ENCODE measurements around the gene MAG.

The MAG gene

DNA sequence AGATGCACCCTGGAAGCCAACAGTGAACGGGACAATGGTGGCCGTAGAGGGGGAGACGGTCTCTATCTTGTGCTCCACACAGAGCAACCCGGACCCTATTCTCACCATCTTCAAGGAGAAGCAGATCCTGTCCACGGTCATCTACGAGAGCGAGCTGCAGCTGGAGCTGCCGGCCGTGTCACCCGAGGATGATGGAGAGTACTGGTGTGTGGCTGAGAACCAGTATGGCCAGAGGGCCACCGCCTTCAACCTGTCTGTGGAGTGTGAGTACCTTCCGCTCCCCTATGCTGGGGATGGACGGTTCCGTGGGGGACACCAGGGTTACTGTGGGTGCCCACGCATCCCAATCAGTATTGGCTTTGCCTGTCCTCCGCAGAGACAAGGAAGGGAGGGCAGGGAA lies 10.5 kb downstream of the MAG start:
- peaks cover 7% of the 10 kb centered on the region for H3K4me1 ChIP-seq (ENCODE audit: insufficient read depth, low read length, severe bottlenecking)
- no peaks in the 10 kb centered on the region for H3K27me3 ChIP-seq (ENCODE audit: insufficient read depth, low read length)
- no peaks in the 10 kb centered on the region for H4K20me1 ChIP-seq (ENCODE audit: insufficient read depth, low read length)
- H2AFZ ChIP-seq (ENCODE audit: low read length) = no peak overlapping the region
- no peaks in the 10 kb centered on the region for H3K79me2 ChIP-seq (ENCODE audit: insufficient read depth, low read length)
- H3K4me3 ChIP-seq (ENCODE audit: low read depth, low read length, poor library complexity, severe bottlenecking) = no peak overlapping the region
- no peak overlapping the region for H3K27ac ChIP-seq (ENCODE audit: low read depth, low read length, poor library complexity, severe bottlenecking)
- H3K9me3 ChIP-seq (ENCODE audit: low read length) = no peaks in the 10 kb centered on the region
- no peaks in the 10 kb centered on the region for H3K36me3 ChIP-seq (ENCODE audit: insufficient read depth, low read length)
- TF ChIP-seq, protein P1, sequence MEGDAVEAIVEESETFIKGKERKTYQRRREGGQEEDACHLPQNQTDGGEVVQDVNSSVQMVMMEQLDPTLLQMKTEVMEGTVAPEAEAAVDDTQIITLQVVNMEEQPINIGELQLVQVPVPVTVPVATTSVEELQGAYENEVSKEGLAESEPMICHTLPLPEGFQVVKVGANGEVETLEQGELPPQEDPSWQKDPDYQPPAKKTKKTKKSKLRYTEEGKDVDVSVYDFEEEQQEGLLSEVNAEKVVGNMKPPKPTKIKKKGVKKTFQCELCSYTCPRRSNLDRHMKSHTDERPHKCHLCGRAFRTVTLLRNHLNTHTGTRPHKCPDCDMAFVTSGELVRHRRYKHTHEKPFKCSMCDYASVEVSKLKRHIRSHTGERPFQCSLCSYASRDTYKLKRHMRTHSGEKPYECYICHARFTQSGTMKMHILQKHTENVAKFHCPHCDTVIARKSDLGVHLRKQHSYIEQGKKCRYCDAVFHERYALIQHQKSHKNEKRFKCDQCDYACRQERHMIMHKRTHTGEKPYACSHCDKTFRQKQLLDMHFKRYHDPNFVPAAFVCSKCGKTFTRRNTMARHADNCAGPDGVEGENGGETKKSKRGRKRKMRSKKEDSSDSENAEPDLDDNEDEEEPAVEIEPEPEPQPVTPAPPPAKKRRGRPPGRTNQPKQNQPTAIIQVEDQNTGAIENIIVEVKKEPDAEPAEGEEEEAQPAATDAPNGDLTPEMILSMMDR (IDR thresholded peaks at IDR 0.05; ENCODE audit: low read length) = no peak
- TF ChIP-seq EZH2 (IDR thresholded peaks at IDR 0.05; ENCODE audit: borderline replicate concordance, low read length) = no peak
- H3K4me2 ChIP-seq (ENCODE audit: low read length) = no peak overlapping the region
- H3K9me2 ChIP-seq (ENCODE audit: low read depth, low read length) = no peaks in the 10 kb centered on the region
- peaks cover 3% of the 10 kb centered on the region; the same call in 1 of the 2 replicates for H3F3A ChIP-seq (ENCODE audit: insufficient read depth, low read length)
- no peak overlapping the region for H3K9ac ChIP-seq (ENCODE audit: low read length)

DNA sequence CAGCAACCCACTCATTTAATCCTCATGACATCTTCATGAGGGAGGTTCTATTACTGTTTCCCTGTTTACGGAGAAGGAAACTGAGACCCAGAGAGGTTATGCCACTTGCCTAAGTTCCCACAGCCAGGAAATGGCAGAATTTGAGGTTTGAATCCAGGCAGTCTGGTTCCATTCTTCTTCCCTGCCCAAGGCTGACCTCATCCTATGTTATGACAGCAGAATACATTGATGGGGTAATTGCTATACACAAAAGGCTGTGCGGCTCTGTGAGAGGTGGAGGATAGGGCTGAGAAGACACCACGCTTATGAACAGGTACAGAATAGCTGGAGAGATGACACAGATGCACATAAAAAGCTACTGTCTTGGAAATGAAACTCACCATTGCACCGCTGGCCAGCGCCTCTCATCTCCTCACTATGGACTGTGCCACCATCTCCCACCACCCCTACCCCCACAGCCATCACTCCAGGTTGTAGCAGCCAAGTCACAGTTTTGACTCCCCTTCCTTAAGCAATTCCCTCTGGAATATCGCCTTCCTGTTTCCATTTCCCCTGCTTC lies 11.5 kb downstream of the MAG start:
- Histone ChIP-seq H3K4me3 (ENCODE audit: low read depth, low read length, poor library complexity, severe bottlenecking) (no peak overlapping the region), H3K4me1 (ENCODE audit: insufficient read depth, low read length, severe bottlenecking) (peaks cover 14% of the 10 kb centered on the region), H3K79me2 (ENCODE audit: insufficient read depth, low read length) (no peaks in the 10 kb centered on the region), H3K9ac (ENCODE audit: low read length) (no peak overlapping the region), H2AFZ (ENCODE audit: low read length) (no peak overlapping the region), H3F3A (ENCODE audit: insufficient read depth, low read length) (no peaks in the 10 kb centered on the region), H3K9me3 (ENCODE audit: low read length) (no peaks in the 10 kb centered on the region), H3K4me2 (ENCODE audit: low read length) (no peak overlapping the region), H3K9me2 (ENCODE audit: low read depth, low read length) (no peaks in the 10 kb centered on the region), H4K20me1 (ENCODE audit: insufficient read depth, low read length) (no peaks in the 10 kb centered on the region), H3K36me3 (ENCODE audit: insufficient read depth, low read length) (no peaks in the 10 kb centered on the region), H3K27me3 (ENCODE audit: insufficient read depth, low read length) (no peaks in the 10 kb centered on the region), H3K27ac (ENCODE audit: low read depth, low read length, poor library complexity, severe bottlenecking) (no peak overlapping the region)
- TF ChIP-seq, protein P1 (IDR thresholded peaks at IDR 0.05; ENCODE audit: low read length) = no peak
- no peak for TF ChIP-seq EZH2 (IDR thresholded peaks at IDR 0.05; ENCODE audit: borderline replicate concordance, low read length)

DNA sequence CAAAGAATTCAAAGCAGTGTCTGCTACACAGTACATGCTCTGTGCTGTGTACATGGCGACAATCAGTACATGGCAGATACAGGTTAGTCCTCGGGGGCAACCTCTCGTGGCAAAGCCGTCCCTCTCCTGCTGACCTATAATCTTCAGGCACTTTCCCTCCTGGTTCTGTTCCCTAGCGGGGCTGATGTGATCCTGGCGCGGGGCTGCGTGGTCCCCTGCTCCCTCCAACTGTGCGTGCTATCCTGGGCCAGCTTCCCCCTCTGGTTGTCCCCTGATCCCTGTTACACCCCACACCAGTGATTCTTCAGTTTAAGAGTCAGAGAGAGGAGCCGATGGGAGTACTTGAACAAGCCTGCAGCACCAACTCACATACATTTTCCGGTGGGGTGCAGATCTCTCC lies 12.1 kb downstream of the MAG start:
- H2AFZ ChIP-seq (ENCODE audit: low read length) = no peak overlapping the region
- no peak overlapping the region for H3K4me2 ChIP-seq (ENCODE audit: low read length)

More for the DNA sequence above, 12.1 kb downstream of the MAG start:
- H3K9ac ChIP-seq (ENCODE audit: low read length) = no peak overlapping the region
- no peak overlapping the region for H3K4me3 ChIP-seq (ENCODE audit: low read depth, low read length, poor library complexity, severe bottlenecking)
- H3K79me2 ChIP-seq (ENCODE audit: insufficient read depth, low read length) = no peaks in the 10 kb centered on the region
- H3K27me3 ChIP-seq (ENCODE audit: insufficient read depth, low read length) = no peaks in the 10 kb centered on the region
- H3K36me3 ChIP-seq (ENCODE audit: insufficient read depth, low read length) = no peaks in the 10 kb centered on the region
- no peaks in the 10 kb centered on the region for H3K9me3 ChIP-seq (ENCODE audit: low read length)
- H4K20me1 ChIP-seq (ENCODE audit: insufficient read depth, low read length) = no peaks in the 10 kb centered on the region
- H3K27ac ChIP-seq (ENCODE audit: low read depth, low read length, poor library complexity, severe bottlenecking) = no peak overlapping the region
- no peaks in the 10 kb centered on the region for H3F3A ChIP-seq (ENCODE audit: insufficient read depth, low read length)
- TF ChIP-seq, protein P1 (IDR thresholded peaks at IDR 0.05; ENCODE audit: low read length) = no peak
- TF ChIP-seq EZH2 (IDR thresholded peaks at IDR 0.05; ENCODE audit: borderline replicate concordance, low read length) = no peak
- H3K9me2 ChIP-seq (ENCODE audit: low read depth, low read length) = no peaks in the 10 kb centered on the region
- H3K4me1 ChIP-seq (ENCODE audit: insufficient read depth, low read length, severe bottlenecking) = peaks cover 14% of the 10 kb centered on the region

All from OCI-LY1 (cell line).